Stomach smooth muscle (tissue), 2 donors: ENCODE measurements around the gene C1orf56.

ENCODE experiments used
- H3K27ac ChIP-seq: one replicate; pipeline ENCODE4 v1.7.0; 2013; ENCODE audit warnings: mild to moderate bottlenecking, low read length, inconsistent platforms
- H3K27me3 ChIP-seq, 2 donors: one replicate each; pipeline ENCODE4 v1.7.0; 2013; ENCODE audit warnings: low read length in 2 of 2; ENCODE audit not compliant: insufficient read depth in 2 of 2, control insufficient read depth in 1 of 2
- H3K36me3 ChIP-seq, 2 donors: one replicate each; pipeline ENCODE4 v1.7.0; 2013; ENCODE audit warnings: low read length in 2 of 2; ENCODE audit not compliant: control insufficient read depth in 2 of 2, insufficient read depth in 2 of 2
- H3K4me1 ChIP-seq: one replicate; pipeline ENCODE4 v1.7.0; 2013; ENCODE audit warnings: low read length; ENCODE audit not compliant: control insufficient read depth, insufficient read depth
- H3K4me3 ChIP-seq, 2 donors: one replicate each; pipeline ENCODE4 v1.7.0; 2013; ENCODE audit warnings: low read length in 2 of 2
- H3K9ac ChIP-seq, 2 donors: one replicate each; pipeline ENCODE4 v1.7.0; 2013; ENCODE audit warnings: low read length in 2 of 2, mild to moderate bottlenecking in 1 of 2
- H3K9me3 ChIP-seq, 2 donors: one replicate each; pipeline ENCODE4 v1.7.0; 2013; ENCODE audit warnings: low read length in 2 of 2; ENCODE audit not compliant: control insufficient read depth in 2 of 2
- donor health status: healthy.
- donor health status: Pancreatic carcinoma.

The C1orf56 gene

GRCh38 chr1:151006327-151007052, 41.1 kb upstream of the C1orf56 start, which contains the start of gene MINDY1:
MINDY1 (minus strand) TSS chr1:151006902; CDS start chr1:151002617, 4,285 bp downstream.
- peaks cover 44% of the 10 kb centered on the region for H3K4me1 ChIP-seq
- no peaks in the 10 kb centered on the region for H3K27me3 ChIP-seq
- peak within 1 kb of the TSS; percentile 59 to 95 for H3K9ac ChIP-seq
- H3K36me3 ChIP-seq: peaks cover 8 to 10% of the 10 kb centered on the region in 2 donors
- no peaks in the 10 kb centered on the region for H3K9me3 ChIP-seq
- H3K27ac ChIP-seq: peak within 1 kb of the TSS; percentile 92
- peak within 1 kb of the TSS; percentile 86 to 99 for H3K4me3 ChIP-seq

GRCh38 chr1:151007853-151008243, 39.7 kb upstream of the C1orf56 start:
- no peaks in the 10 kb centered on the region for H3K27me3 ChIP-seq
- H3K27ac ChIP-seq: peak overlapping the region; percentile 92
- peaks cover 39% of the 10 kb centered on the region for H3K4me1 ChIP-seq
- peak overlapping the region; percentile 86 to 99 for H3K4me3 ChIP-seq
- H3K9me3 ChIP-seq: no peaks in the 10 kb centered on the region
- peak overlapping the region; percentile 39 to 52 for H3K9ac ChIP-seq
- H3K36me3 ChIP-seq: no peaks in the 10 kb centered on the region

- Histone ChIP-seq H3K27ac (peak within 1 kb of the TSS; percentile 92), H3K27me3 (no peaks in the 10 kb centered on the region), H3K4me1 (peaks cover 40% of the 10 kb centered on the region), H3K9ac (peak within 1 kb of the TSS; percentile 81 to 93), H3K9me3 (no peaks in the 10 kb centered on the region), H3K36me3 (no peaks in the 10 kb centered on the region), H3K4me3 (peak within 1 kb of the TSS; percentile 86 to 99)
Measured at GRCh38 chr1:151008244-151009205, 39.0 kb upstream of the C1orf56 start, which contains the start of gene PRUNE1. PRUNE1 (plus strand) TSS chr1:151008449; CDS start chr1:151008633, 184 bp downstream.

- Histone ChIP-seq H3K27ac (peak overlapping the region; percentile 92), H3K4me1 (peaks cover 39% of the 10 kb centered on the region)
Measured at GRCh38 chr1:151009206-151009587, 38.4 kb upstream of the C1orf56 start.

GRCh38 chr1:151009674-151010345, 37.7 kb upstream of the C1orf56 start:
- Histone ChIP-seq H3K36me3 (no peaks in the 10 kb centered on the region), H3K9me3 (no peaks in the 10 kb centered on the region), H3K27me3 (no peaks in the 10 kb centered on the region), H3K27ac (no peak overlapping the region), H3K9ac (no peak overlapping the region), H3K4me3 (peak overlapping the region; percentile 86 to 99), H3K4me1 (peaks cover 34% of the 10 kb centered on the region)

More at GRCh38 chr1:151009206-151009587, 38.4 kb upstream of the C1orf56 start:
- H3K9ac ChIP-seq: peak overlapping the region; percentile 81 to 93
- no peaks in the 10 kb centered on the region for H3K27me3 ChIP-seq
- no peaks in the 10 kb centered on the region for H3K9me3 ChIP-seq
- peak overlapping the region; percentile 86 to 99 for H3K4me3 ChIP-seq
- H3K36me3 ChIP-seq: no peaks in the 10 kb centered on the region

- no peaks in the 10 kb centered on the region for H3K27me3 ChIP-seq
- no peak overlapping the region for H3K9ac ChIP-seq
- H3K4me3 ChIP-seq: no peak overlapping the region
- no peaks in the 10 kb centered on the region for H3K36me3 ChIP-seq
- no peak overlapping the region for H3K27ac ChIP-seq
- no peaks in the 10 kb centered on the region for H3K9me3 ChIP-seq
- peaks cover 31% of the 10 kb centered on the region for H3K4me1 ChIP-seq
Measured at GRCh38 chr1:151010346-151010726, 37.2 kb upstream of the C1orf56 start.

GRCh38 chr1:151011154-151011850, 36.2 kb upstream of the C1orf56 start:
- Histone ChIP-seq H3K9me3 (no peaks in the 10 kb centered on the region), H3K27me3 (no peaks in the 10 kb centered on the region), H3K27ac (peak overlapping the region; percentile 1), H3K4me3 (no peak overlapping the region), H3K9ac (peak overlapping the region in 1 of 2 donors; percentile 6), H3K36me3 (no peaks in the 10 kb centered on the region), H3K4me1 (peaks cover 31% of the 10 kb centered on the region)

- H3K9me3 ChIP-seq: no peaks in the 10 kb centered on the region
- H3K9ac ChIP-seq: peak overlapping the region in 1 of 2 donors; percentile 29
- no peaks in the 10 kb centered on the region for H3K27me3 ChIP-seq
- peak overlapping the region; percentile 58 for H3K27ac ChIP-seq
- H3K4me1 ChIP-seq: peaks cover 20% of the 10 kb centered on the region
- no peak overlapping the region for H3K4me3 ChIP-seq
- H3K36me3 ChIP-seq: no peaks in the 10 kb centered on the region
Measured at GRCh38 chr1:151012684-151013471, 34.7 kb upstream of the C1orf56 start.

GRCh38 chr1:151013518-151013917, 34.0 kb upstream of the C1orf56 start:
- H3K4me3 ChIP-seq: no peak overlapping the region

More at GRCh38 chr1:151013518-151013917, 34.0 kb upstream of the C1orf56 start:
- peak overlapping the region in 1 of 2 donors; percentile 29 for H3K9ac ChIP-seq
- no peaks in the 10 kb centered on the region for H3K27me3 ChIP-seq
- peak overlapping the region; percentile 58 for H3K27ac ChIP-seq
- peaks cover 16% of the 10 kb centered on the region for H3K4me1 ChIP-seq
- no peaks in the 10 kb centered on the region for H3K9me3 ChIP-seq
- H3K36me3 ChIP-seq: peaks cover 0 to 4% of the 10 kb centered on the region in 2 donors
